GM18909 (cell line): Measurements from ENCODE around the gene MROH2B.

Experiments used
- ATAC-seq: cut with Tn5 transposase; IDR thresholded peaks from one replicate; pipeline ENCODE4 v1.9.1; 2021; ENCODE audit warnings: mild to moderate bottlenecking; ENCODE audit not compliant: unreplicated experiment, poor library complexity

MROH2B gene

GRCh38 chr5:40976836-40977235, 94.3 kb downstream of the MROH2B start:
- no peak for ATAC-seq

- ATAC-seq: no peak
Observed at GRCh38 chr5:40976041-40976440, 95.1 kb downstream of the MROH2B start.

GRCh38 chr5:40973364-40974004, 97.7 kb downstream of the MROH2B start:
- no peak for ATAC-seq

GRCh38 chr5:40972434-40972833, 98.7 kb downstream of the MROH2B start:
- ATAC-seq: no peak

- ATAC-seq: no peak
Observed at GRCh38 chr5:40962207-40962955, 108.8 kb downstream of the MROH2B start.

GRCh38 chr5:40960037-40960436, 111.1 kb downstream of the MROH2B start:
- ATAC-seq: no peak

GRCh38 chr5:40958811-40959210, 112.3 kb downstream of the MROH2B start:
- no peak for ATAC-seq

- no peak for ATAC-seq
Observed at GRCh38 chr5:40957048-40957447, 114.1 kb downstream of the MROH2B start.

GRCh38 chr5:40955313-40955712, 115.8 kb downstream of the MROH2B start:
- no peak for ATAC-seq
